ENCODE data around the gene C4BPA.

C4BPA gene

DNA sequence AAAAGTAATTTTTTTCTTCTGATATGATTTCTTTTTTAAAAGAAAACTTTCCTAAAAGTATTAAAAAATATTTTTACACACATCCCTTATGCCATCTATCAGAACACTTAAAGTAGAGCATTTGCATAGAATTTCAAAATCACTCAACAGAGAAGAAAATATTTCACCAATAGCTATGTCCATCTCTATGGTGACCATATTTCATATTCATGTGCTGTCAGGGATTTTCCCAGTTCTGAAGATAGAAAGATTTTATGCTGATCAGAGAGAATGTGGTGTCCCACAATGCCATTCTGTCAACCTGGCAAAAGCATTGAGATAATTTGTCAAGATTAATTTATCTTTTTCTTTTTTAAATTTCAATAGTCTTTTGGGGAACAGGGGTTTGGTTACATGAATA lies 87.0 kb downstream of the C4BPA start:
- no peak for DNase-seq (ENCODE audit: low read depth)

- no peak for DNase-seq (ENCODE audit: low read depth)
Observed at GRCh38 chr1:207191776-207192175, 87.7 kb downstream of the C4BPA start.

- no peak for DNase-seq (ENCODE audit: low read depth)
Observed at GRCh38 chr1:207194197-207194596, 90.2 kb downstream of the C4BPA start.
